Central memory CD8-positive, alpha-beta T cell (primary cell): ENCODE measurements around the gene DCK.
"Not testable (repeated sequence)": the region's sequence is repeated elsewhere in the genome, so short reads cannot be mapped to it uniquely, and the experiment has no call there.

Source experiments
- ATAC-seq: fragments of 150-1000 bp; cut with Tn5 transposase; replicated peaks from 2 replicates; pipeline ENCODE4 v1.10.0; 2022; ENCODE audit warnings: mild to moderate bottlenecking, moderate FRiP score, moderate number of reproducible peaks; ENCODE audit not compliant: poor library complexity, severe bottlenecking; ENCODE audit errors: extremely low read depth
- DNase-seq, 2 donors: peaks; one replicate each; pipeline ENCODE4 v3.0.0; 2021; ENCODE audit warnings: low spot score in 2 of 2
- H3K27ac Mint-ChIP-seq: one replicate; pipeline ENCODE4 v1.8.0; 2022; ENCODE audit warnings: low read depth, mild to moderate bottlenecking, moderate library complexity, mixed read lengths
- H3K27me3 Mint-ChIP-seq: one replicate; pipeline ENCODE4 v1.8.0; 2022; ENCODE audit warnings: mixed read lengths
- H3K36me3 Mint-ChIP-seq: one replicate; pipeline ENCODE4 v1.8.0; 2022; ENCODE audit warnings: mild to moderate bottlenecking, moderate library complexity, mixed read lengths; ENCODE audit not compliant: insufficient read depth
- H3K4me1 Mint-ChIP-seq: one replicate; pipeline ENCODE4 v1.8.0; 2022; ENCODE audit warnings: mixed read lengths
- H3K4me3 Mint-ChIP-seq: one replicate; pipeline ENCODE4 v1.8.0; 2022; ENCODE audit warnings: mild to moderate bottlenecking, moderate library complexity, mixed read lengths
- H3K9me3 Mint-ChIP-seq: one replicate; pipeline ENCODE4 v1.8.0; 2022; ENCODE audit warnings: mixed read lengths

Gene DCK

DNA sequence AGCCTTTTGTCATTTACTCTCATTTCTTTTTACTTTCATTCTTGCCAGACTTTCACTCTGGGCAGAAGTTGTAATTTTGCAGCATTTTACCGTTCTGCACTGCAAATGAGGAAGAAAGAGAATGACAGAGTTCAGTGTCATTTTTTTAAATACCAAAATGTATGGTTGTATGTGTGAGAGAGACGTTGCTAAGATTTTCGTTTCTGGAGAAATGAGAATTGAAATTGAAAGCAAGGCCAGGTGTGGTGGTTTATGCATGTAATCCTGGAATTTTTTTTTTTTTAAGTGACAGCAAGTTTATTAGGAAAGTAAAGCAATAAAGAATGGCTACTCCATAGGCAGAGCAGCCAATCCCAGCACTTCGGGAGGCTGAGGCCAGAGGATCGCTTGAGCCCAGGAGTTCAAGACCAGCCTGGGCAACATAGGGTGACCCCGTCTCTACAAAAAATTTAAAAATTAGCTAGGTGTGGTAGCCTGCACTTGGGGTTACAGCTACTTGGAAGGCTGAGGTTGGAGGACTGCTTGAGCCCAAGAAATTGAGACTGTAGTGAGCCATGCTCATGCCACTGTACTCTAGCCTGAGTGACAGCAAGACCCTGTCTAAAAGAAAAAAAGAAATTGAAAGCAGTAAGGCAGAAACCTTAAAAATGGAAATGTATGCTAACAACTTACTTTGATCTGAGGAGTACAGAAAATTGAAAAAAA is 12.9 kb downstream of the DCK start:
- Mint-ChIP-seq H3K9me3 (no peaks in the 10 kb centered on the region), H3K36me3 (peaks cover 26% of the 10 kb centered on the region), H3K27me3 (no peaks in the 10 kb centered on the region), H3K4me3 (peak overlapping the region; percentile 51), H3K27ac (peak overlapping the region; percentile 79), H3K4me1 (peaks cover 70% of the 10 kb centered on the region)
- ATAC-seq (no peak), DNase-seq (no peak)

DNA sequence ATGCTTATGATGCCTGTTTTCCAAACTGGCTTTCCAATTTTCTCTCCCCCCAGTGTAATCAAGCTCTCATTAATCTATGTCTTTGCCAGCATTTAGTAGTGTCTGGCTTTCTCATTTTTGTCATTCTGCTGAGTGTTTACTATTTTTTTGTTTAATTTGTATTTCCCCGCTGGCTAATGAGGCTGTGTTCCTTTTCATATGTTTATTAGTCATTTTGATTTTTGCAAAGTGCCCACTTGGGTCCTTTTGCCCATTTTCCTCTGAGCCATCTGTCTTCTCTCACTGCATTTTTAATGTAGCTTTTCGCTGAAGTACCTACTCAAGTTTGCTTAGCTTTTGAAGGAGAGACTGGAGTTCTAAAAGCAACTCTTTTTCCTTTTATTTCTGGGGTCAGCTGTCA is 14.7 kb downstream of the DCK start:
- H3K9me3 Mint-ChIP-seq = no peaks in the 10 kb centered on the region
- no peak overlapping the region for H3K4me3 Mint-ChIP-seq
- H3K27ac Mint-ChIP-seq = peak overlapping the region; percentile 79
- H3K27me3 Mint-ChIP-seq = no peaks in the 10 kb centered on the region
- DNase-seq = no peak
- H3K36me3 Mint-ChIP-seq = peaks cover 21% of the 10 kb centered on the region
- H3K4me1 Mint-ChIP-seq = peaks cover 57% of the 10 kb centered on the region
- no peak for ATAC-seq

- ATAC-seq = no peak
- Mint-ChIP-seq H3K27me3 (no peaks in the 10 kb centered on the region), H3K27ac (no peak overlapping the region), H3K4me1 (peaks cover 51% of the 10 kb centered on the region), H3K4me3 (no peak overlapping the region), H3K9me3 (no peaks in the 10 kb centered on the region), H3K36me3 (peaks cover 21% of the 10 kb centered on the region)
- no peak for DNase-seq
Measured at GRCh38 chr4:71009086-71009485, 15.6 kb downstream of the DCK start.

- H3K27ac Mint-ChIP-seq = no peak overlapping the region
- H3K4me3 Mint-ChIP-seq = no peak overlapping the region
- peaks cover 51% of the 10 kb centered on the region for H3K4me1 Mint-ChIP-seq
- peaks cover 17% of the 10 kb centered on the region for H3K36me3 Mint-ChIP-seq
- H3K9me3 Mint-ChIP-seq = no peaks in the 10 kb centered on the region
- ATAC-seq = peak; percentile 71
- H3K27me3 Mint-ChIP-seq = no peaks in the 10 kb centered on the region
- no peak for DNase-seq
Measured at GRCh38 chr4:71009890-71010588, 16.6 kb downstream of the DCK start.

DNA sequence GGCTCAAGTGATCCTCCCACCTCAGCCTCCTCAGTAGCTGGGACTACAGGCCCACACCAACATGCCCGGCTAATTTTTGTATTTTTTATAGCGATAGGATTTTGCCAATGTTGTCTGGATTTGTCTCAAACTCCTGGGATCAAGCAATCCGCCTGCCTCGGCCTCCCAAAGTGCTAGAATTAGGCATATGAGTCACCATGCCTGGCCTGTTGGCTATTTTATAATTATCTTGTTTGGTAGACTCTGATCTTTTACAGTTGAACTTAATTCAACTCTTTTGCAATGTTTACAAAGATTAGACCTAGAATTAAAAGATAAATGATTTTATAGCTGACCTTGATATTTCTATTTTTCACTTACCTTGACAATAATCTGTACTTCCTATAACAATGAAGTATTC is 18.0 kb downstream of the DCK start:
- no peaks in the 10 kb centered on the region for H3K9me3 Mint-ChIP-seq

DNA sequence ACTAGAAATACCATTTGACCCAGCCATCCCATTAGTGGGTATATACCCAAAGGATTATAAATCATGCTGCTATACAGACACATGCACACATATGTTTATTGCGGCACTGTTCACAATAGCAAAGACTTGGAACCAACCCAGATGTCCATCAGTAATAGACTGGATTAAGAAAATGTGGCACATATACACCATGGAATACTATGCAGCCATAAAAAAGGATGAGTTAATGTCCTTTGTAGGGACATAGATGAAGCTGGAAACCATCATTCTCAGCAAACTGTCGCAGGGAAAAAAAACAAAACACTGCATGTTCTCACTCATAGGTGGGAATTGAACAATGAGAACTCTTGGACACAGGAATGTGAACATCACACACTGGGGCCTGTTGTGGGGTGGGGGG is 23.9 kb downstream of the DCK start:
- H3K36me3 Mint-ChIP-seq, H3K27ac Mint-ChIP-seq, ATAC-seq, DNase-seq, H3K27me3 Mint-ChIP-seq, H3K4me3 Mint-ChIP-seq, H3K9me3 Mint-ChIP-seq: not testable (repeated sequence)
- H3K4me1 Mint-ChIP-seq = peaks cover 27% of the 10 kb centered on the region

More for the DNA sequence above, 18.0 kb downstream of the DCK start:
- H3K27ac Mint-ChIP-seq = no peak overlapping the region
- no peak overlapping the region for H3K4me3 Mint-ChIP-seq
- DNase-seq = no peak
- no peaks in the 10 kb centered on the region for H3K27me3 Mint-ChIP-seq
- peaks cover 53% of the 10 kb centered on the region for H3K4me1 Mint-ChIP-seq
- H3K36me3 Mint-ChIP-seq = peaks cover 10% of the 10 kb centered on the region
- ATAC-seq = no peak

GRCh38 chr4:71020611-71021010 is 27.2 kb downstream of the DCK start:
- Mint-ChIP-seq H3K9me3 (no peaks in the 10 kb centered on the region), H3K27ac (no peak overlapping the region), H3K27me3 (no peaks in the 10 kb centered on the region), H3K4me1 (peaks cover 7% of the 10 kb centered on the region), H3K4me3 (no peak overlapping the region), H3K36me3 (peaks cover 16% of the 10 kb centered on the region)
- DNase-seq (no peak), ATAC-seq (no peak)

DNA sequence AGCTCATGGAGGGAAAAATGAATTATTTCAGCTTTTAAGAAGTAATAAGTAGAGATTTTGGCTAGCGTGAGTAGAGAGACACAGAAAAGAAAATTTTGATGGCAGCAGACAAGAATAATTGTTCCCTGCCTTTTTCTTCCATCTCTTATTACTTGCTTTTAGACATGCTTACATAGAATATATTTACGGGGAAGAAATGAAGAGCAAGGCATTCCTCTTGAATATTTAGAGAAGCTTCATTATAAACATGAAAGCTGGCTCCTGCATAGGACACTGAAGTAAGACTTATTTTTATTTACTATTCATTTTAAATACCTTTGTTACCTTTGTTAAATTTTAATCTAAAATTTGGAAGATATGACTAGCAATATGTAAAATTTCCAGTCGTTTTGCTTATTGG is 32.2 kb downstream of the DCK start:
- Mint-ChIP-seq H3K27me3 (no peaks in the 10 kb centered on the region), H3K27ac (no peak overlapping the region), H3K4me3 (no peak overlapping the region), H3K36me3 (peaks cover 42% of the 10 kb centered on the region), H3K4me1 (peaks cover 9% of the 10 kb centered on the region), H3K9me3 (no peaks in the 10 kb centered on the region)
- ATAC-seq = no peak
- DNase-seq = no peak

GRCh38 chr4:71026086-71026485 is 32.6 kb downstream of the DCK start:
- no peak overlapping the region for H3K4me3 Mint-ChIP-seq
- ATAC-seq (no peak), DNase-seq (no peak)
- no peaks in the 10 kb centered on the region for H3K27me3 Mint-ChIP-seq
- no peaks in the 10 kb centered on the region for H3K9me3 Mint-ChIP-seq
- H3K27ac Mint-ChIP-seq = no peak overlapping the region
- peaks cover 9% of the 10 kb centered on the region for H3K4me1 Mint-ChIP-seq
- peaks cover 46% of the 10 kb centered on the region for H3K36me3 Mint-ChIP-seq

DNA sequence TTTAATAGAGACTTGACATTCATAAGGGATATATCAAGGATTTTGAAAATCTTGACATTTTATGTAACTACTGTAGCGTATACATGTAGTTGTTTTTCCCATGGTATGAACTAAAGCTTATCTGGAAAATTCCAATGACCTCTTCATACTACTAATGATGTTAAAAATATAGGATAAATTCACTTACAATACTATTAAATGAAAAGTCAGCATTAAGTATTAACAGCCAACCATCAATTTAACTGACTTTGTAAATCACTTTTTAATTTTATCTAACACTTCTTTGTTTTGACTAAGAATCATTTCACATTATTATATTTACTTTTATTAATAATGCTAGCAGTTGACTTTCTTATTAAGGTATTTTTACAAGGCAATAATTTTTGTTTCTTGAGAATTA is 34.2 kb downstream of the DCK start:
- peaks cover 9% of the 10 kb centered on the region for H3K4me1 Mint-ChIP-seq
- no peaks in the 10 kb centered on the region for H3K9me3 Mint-ChIP-seq
- no peaks in the 10 kb centered on the region for H3K27me3 Mint-ChIP-seq
- no peak for ATAC-seq
- no peak for DNase-seq
- H3K36me3 Mint-ChIP-seq = peaks cover 50% of the 10 kb centered on the region
- no peak overlapping the region for H3K4me3 Mint-ChIP-seq
- peak overlapping the region; percentile 35 for H3K27ac Mint-ChIP-seq

DNA sequence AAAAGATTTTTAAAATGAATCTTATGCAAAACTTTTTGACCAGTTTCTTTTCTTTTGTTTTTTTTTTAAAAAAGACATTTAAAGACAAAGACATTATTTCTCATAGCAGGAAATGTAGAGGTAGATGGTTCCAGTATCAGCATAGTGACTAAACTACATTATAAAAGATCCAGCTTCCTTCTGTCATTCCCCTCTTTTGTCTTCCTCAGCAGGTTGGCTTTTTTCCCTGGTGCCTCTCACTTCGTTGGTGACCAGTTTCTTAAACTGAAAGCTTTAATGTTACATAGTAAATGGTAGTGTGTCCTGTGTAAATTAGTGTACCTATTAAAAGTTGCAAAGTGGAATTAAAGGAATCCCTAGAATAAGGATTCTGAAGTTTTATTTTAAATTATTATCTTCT is 36.1 kb downstream of the DCK start:
- Mint-ChIP-seq H3K4me3 (no peak overlapping the region), H3K4me1 (peaks cover 15% of the 10 kb centered on the region), H3K36me3 (peaks cover 45% of the 10 kb centered on the region), H3K9me3 (no peaks in the 10 kb centered on the region), H3K27me3 (no peaks in the 10 kb centered on the region), H3K27ac (peak overlapping the region; percentile 10)
- ATAC-seq = no peak
- no peak for DNase-seq

GRCh38 chr4:71032106-71032505 is 38.7 kb downstream of the DCK start:
- H3K9me3 Mint-ChIP-seq, DNase-seq, H3K27ac Mint-ChIP-seq, H3K4me3 Mint-ChIP-seq, H3K27me3 Mint-ChIP-seq, ATAC-seq, H3K4me1 Mint-ChIP-seq: not testable (repeated sequence)
- peaks cover 39% of the 10 kb centered on the region for H3K36me3 Mint-ChIP-seq

DNA sequence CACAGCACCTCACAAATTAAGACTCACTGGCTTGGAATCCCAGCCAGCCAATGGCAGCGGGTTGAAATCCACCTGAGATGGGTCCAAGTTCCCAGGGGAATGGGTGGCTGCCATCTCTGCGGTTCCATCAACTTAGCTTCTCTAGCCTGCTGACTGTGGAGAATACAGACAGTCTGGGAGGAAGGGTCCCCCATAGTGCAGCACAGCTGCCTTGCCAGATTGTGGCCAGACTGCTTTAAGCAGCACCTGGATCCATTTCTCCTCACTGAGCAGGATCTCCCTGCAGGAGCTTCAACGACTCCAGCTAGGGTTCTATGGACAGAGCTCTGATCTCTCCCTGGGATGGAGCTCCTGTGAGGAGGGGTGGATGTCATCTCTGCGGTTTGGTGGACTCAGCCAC is 51.8 kb downstream of the DCK start:
- Mint-ChIP-seq H3K9me3 (no peaks in the 10 kb centered on the region), H3K36me3 (peaks cover 6% of the 10 kb centered on the region), H3K27me3 (no peaks in the 10 kb centered on the region), H3K4me3 (no peak overlapping the region), H3K4me1 (no peaks in the 10 kb centered on the region), H3K27ac (no peak overlapping the region)
- ATAC-seq (no peak), DNase-seq (no peak)
